GM20431 (cell line): ENCODE measurements around the gene NFKBIE.

Source experiments
- in situ Hi-C: fragments of 300-500 bp; cut with MseI, MboI; formaldehyde crosslinking; loops from one replicate; pipeline ENCODE4 v1.15.0; 2020; ENCODE audit warnings: low sequenced_read_pairs; ENCODE audit not compliant: unreplicated experiment

NFKBIE gene

GRCh38 chr6:44275749-44276648 lies 10.6 kb upstream of the NFKBIE start:
- in situ Hi-C loops = loop anchor here (10.0 kb wide), 1 partner anchor 59 kb away; no protein-coding TSS in a partner anchor

GRCh38 chr6:44275271-44275748 lies 10.0 kb upstream of the NFKBIE start:
- in situ Hi-C loops = loop anchor here (10.0 kb wide), 1 partner anchor 59 kb away; no protein-coding TSS in a partner anchor

GRCh38 chr6:44273617-44274016 lies 8.3 kb upstream of the NFKBIE start:
- in situ Hi-C loops = loop anchor here (10.0 kb wide), 1 partner anchor 61 kb away; no protein-coding TSS in a partner anchor

DNA sequence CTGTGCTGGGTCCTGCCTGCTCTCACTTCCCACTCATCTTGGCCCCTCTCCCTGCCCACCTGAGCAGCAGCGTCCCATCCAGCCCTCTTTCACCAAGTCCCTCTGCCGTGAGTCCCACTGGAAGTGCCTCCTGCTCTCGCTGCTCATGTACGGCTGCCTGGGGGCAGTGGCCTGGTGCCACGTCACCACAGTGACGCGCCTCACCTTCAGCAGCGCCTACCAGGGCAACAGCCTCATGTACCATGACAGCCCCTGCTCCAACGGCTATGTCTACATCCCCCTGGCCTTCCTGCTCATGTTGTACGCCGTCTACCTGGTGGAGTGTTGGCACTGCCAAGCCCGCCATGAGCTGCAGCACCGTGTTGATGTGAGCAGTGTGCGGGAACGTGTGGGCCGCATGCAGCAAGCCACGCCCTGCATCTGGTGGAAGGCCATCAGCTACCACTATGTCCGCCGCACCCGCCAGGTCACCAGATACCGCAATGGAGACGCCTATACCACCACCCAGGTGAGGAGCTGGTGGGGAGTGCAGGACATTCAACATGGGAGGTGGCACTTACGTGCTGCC lies 7.7 kb upstream of the NFKBIE start:
- in situ Hi-C loops = loop anchor here (10.0 kb wide), 1 partner anchor 62 kb away; no protein-coding TSS in a partner anchor

- in situ Hi-C loops = loop anchor here (10.0 kb wide), 1 partner anchor 62 kb away; no protein-coding TSS in a partner anchor
These were observed 7.2 kb upstream of the NFKBIE start for GRCh38 chr6:44272529-44272928.

GRCh38 chr6:44271914-44272313 lies 6.6 kb upstream of the NFKBIE start:
- in situ Hi-C loops = loop anchor here (10.0 kb wide), 1 partner anchor 63 kb away; no protein-coding TSS in a partner anchor

GRCh38 chr6:44271406-44271723 lies 6.0 kb upstream of the NFKBIE start:
- in situ Hi-C loops = loop anchor here (10.0 kb wide), 1 partner anchor 63 kb away; no protein-coding TSS in a partner anchor

- in situ Hi-C loops = loop anchor here (10.0 kb wide), 1 partner anchor 64 kb away; no protein-coding TSS in a partner anchor
These were observed 5.4 kb upstream of the NFKBIE start for GRCh38 chr6:44270526-44271405.

DNA sequence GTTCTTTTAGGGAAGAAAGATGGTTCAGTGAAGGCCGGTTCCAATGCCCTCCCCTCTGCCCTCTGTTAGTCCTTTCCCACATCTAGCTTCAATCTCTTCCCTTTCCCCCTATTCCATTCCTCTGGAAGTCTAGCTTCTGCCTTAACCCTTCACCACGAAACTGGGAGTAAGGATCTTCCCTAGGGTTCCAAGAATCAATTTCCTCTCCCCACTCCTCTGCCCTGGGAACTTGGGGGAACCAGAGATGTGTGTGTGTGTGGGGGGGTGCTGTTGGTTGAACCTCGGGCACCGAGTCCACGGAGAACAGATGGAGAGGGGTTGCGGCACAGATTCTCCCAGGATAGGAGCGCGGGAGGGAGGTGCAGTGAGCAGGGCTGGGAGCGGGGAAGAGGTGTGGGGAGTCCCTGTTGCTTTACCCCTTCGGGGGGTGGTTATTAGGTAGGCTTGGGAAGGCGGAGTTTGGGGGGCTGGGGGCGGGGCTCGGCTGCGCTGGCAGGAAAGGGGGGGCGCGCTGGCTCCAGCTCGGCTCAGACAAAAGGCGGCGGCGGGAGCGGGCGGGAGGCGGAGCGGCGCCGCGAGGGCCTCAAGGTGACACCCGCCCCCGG lies 4.7 kb upstream of the NFKBIE start, which contains the start of gene TMEM151B:
Gene TMEM151B, plus strand, starts transcription at position 530 of the 605 bp plus-strand sequence. CDS start 293 bp downstream, outside the sequence.
- in situ Hi-C loops = loop anchor here (10.0 kb wide), 1 partner anchor 65 kb away; no protein-coding TSS in a partner anchor

GRCh38 chr6:44269178-44269920 lies 4.0 kb upstream of the NFKBIE start:
- in situ Hi-C loops = no loop called here

- in situ Hi-C loops = no loop called here
These were observed 2.8 kb upstream of the NFKBIE start for GRCh38 chr6:44268095-44268628.

- in situ Hi-C loops = no loop called here
These were observed 1.9 kb upstream of the NFKBIE start for GRCh38 chr6:44267252-44267651.

- in situ Hi-C loops = no loop called here
These were observed 996 bp upstream of the NFKBIE start for GRCh38 chr6:44266347-44266746.

DNA sequence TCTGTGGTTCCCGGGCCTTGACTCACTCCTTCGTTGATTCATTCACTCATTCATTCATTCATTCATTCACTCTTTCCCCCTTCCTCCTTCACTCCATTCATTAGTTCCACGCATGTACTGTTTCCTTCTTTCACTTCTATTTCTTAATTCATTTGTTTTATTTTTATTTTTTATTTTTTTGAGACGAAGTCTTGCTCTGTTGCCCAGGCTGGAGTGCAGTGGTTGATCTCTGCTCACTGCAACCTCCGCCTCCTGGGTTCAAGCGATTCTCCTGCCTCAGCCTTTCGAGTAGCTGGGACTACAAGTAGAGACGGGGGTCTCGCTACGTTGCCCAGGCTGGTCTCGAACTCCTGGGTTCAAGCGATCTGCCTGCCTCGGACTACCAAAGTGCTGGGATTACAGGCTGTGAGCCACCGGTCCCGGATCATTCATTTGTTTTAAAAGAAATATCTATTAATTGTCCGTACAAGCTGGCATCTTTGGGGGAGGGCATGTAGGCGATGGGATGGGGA lies 427 bp upstream of the NFKBIE start:
- in situ Hi-C loops = no loop called here

DNA sequence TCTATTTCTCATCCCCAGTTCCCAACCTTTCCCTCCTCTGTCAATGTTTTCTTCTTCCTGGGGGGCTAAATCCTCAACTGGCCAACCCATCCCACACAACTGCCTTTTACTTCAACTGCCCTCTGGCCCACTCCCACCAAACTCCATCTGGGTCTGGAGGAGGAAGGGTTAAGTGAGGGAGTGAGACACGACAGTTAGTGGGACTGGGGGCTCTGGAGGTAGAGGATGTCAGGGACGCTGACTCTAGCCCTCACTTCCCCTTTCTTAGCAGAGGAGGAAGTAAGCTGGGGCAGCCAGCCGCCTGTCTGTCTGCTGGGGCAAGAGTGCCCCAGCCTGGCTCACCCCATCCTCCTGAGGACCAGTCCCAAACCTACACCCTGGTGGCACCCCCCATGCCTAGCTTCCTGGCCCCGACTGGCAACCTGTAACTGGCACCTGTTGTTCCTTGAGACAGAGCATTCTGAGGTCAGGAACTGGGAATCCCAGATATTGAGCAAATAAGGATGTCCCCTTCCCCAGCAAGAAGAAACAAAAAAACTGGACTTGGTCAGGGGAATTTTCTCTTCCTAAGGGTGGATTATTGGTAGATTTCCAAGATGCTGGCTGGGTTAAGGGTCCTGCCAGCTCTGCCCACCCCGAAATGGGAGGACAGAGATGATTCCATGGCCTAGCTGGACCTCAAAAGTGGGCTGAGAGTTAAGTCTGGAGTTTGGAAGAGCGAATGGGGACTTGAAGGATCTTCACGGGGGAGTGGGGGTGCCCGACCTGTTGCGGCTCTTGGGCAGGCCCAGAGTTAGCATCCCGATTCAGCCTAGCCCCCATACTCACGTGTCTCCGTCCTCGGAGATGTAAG lies 971 bp downstream of the NFKBIE start:
- in situ Hi-C loops = no loop called here

DNA sequence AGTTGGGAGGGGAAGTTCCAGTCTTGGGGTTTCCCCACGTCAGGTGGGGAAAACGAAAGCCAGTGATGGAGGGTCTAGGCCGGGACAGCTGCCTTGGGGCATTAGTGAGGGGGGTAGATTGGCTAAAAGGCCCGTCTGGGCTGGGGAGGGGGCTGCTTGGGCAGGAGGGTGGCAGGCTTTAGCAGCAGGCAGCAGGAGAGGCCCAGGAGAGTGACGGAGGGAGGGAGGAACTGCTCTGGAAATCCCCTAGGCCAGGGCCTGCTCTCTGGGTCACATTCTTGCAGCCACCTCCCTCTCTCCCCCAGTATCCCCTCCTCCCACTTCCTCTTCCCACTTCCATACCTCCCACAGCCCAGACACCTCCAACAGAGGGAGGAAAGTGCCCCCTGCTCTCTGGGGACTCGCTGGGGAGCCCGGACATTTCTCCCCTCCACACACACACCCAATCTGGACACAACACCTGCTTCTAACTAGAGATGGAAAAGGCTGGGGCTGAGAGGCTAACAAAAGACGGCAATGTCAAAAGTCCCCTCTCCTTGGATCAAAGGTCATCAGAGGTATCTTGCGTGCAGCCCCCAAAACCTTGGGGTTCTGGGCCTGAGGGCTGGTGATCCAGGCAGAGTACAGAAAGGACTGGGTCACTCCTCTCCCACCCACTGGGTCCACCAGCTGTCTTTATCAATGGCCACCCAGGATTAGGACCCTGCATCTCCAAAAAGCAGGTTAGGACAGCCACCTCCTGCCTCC lies 1.8 kb downstream of the NFKBIE start:
- in situ Hi-C loops = no loop called here
